Measurements from ENCODE around the gene CDH1. TPM values are rescaled to one million over a fixed set of nuclear protein-coding genes. Genes with fewer than 3 reads are reported as not detected.
"Not testable (repeated sequence)": the region's sequence is repeated elsewhere in the genome, so short reads cannot be mapped to it uniquely, and the experiment has no call there.

CDH1 gene
- total RNA-seq, 2 experiments from 2014 or later: not detected

DNA sequence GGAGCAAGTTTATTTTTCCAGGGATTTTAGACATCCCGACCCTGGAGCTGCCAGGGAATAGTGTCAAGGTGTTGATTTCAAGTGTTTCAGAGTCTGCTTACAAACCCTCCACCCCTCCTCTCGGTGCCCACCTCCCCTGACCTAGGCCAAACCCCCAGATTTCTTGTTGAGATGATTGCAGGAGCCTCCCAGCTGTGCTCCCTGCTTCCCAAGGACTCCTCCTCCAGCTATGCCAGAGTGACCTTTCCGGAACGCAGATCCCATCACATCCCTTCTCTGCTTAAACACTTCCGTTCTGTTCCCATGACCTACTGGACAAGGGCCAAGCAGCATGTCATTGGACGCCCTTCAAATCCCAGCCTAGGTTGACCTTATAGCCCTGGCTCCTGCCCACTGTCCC, 23.7 kb upstream of the CDH1 start:
- ATAC-seq (no peak), DNase-seq (no peak)
- Mint-ChIP-seq H3K9me3 (ENCODE audit: insufficient read depth) (no peaks in the 10 kb centered on the region), H3K4me1 (ENCODE audit: low read depth) (peaks cover 2% of the 10 kb centered on the region), H3K27me3 (ENCODE audit: low read depth) (peaks cover 4% of the 10 kb centered on the region), H3K27ac (no peak overlapping the region), H3K36me3 (ENCODE audit: low read depth) (no peaks in the 10 kb centered on the region), H3K4me3 (no peak overlapping the region)
- CTCF ChIA-PET: no interaction called here
- POLR2A ChIA-PET: interaction anchor here (0.6 kb wide), 1 partner anchor 55 kb away, joined by 3 read pairs; no protein-coding TSS in a partner anchor

DNA sequence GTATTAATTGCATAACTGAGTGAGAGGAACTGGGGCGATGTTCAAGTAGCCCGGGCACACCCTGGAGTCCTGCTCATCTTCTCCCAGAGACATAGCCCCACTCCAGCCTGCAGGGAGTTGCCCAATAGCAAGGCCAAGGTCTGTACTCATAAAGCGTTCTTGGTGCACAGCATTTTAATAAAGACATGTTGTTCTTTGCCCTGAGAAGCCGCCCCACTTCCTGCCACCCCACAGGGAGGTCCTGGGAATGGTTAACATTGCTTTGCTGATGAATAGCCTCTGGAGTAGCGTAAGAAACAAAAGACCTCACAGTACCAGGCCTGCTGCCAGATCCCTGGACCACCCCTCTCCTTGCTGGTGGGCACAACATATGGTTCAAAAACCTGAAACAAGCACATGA, 21.6 kb upstream of the CDH1 start:
- DNase-seq (no peak), ATAC-seq (no peak)
- Mint-ChIP-seq H3K4me1 (ENCODE audit: low read depth) (peaks cover 2% of the 10 kb centered on the region), H3K4me3 (no peak overlapping the region), H3K9me3 (ENCODE audit: insufficient read depth) (no peaks in the 10 kb centered on the region), H3K27ac (no peak overlapping the region), H3K36me3 (ENCODE audit: low read depth) (no peaks in the 10 kb centered on the region), H3K27me3 (ENCODE audit: low read depth) (peaks cover 4% of the 10 kb centered on the region)
- CTCF ChIA-PET: no interaction called here
- POLR2A ChIA-PET: no interaction called here

DNA sequence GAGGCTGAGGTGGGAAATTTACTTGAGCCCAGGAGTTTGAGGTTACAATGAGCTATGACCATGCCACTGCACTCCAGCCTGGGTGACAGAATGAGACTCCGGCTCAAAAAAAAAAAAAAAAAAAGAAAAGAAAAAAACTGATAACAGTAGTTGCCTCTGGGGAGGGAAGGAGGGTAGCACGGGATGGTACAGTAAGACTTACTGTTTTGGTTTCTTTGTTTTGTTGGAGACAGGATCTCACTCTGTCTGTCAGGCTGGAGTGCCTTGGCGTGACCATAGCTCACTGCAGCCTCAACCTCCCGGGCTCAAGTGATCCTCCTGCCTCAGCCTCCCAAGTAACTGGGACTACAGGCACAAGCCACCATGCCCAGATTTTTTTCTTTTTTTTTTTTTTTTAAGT, 20.6 kb upstream of the CDH1 start:
- POLR2A ChIA-PET; H3K9me3 Mint-ChIP-seq (ENCODE audit: insufficient read depth); H3K4me1 Mint-ChIP-seq (ENCODE audit: low read depth); ATAC-seq; H3K36me3 Mint-ChIP-seq (ENCODE audit: low read depth); DNase-seq; H3K27ac Mint-ChIP-seq; H3K4me3 Mint-ChIP-seq; CTCF ChIA-PET; H3K27me3 Mint-ChIP-seq (ENCODE audit: low read depth): not testable (repeated sequence)

DNA sequence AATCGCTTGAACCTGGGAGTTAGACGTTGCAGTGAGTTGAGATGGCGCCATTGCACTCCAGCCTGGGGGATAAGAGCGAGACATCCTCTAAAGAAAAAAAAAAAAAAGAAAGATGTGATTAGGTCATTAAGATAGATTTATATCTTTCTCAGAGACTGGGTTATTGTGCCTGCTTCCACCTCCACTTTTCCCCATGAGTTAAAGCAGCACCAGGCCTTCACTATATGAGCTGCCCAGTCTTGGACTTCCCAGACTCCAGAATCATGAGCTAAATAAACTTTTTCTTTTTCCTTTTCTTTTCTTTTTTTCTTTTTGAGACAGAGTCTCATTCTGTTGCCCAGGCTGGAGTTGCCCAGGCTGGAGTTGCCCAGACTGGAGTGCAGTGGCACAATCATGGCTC, 19.4 kb upstream of the CDH1 start:
- POLR2A ChIA-PET: no interaction called here
- Mint-ChIP-seq H3K27me3 (ENCODE audit: low read depth) (no peaks in the 10 kb centered on the region), H3K27ac (no peak overlapping the region), H3K9me3 (ENCODE audit: insufficient read depth) (no peaks in the 10 kb centered on the region), H3K4me3 (no peak overlapping the region), H3K36me3 (ENCODE audit: low read depth) (no peaks in the 10 kb centered on the region), H3K4me1 (ENCODE audit: low read depth) (no peaks in the 10 kb centered on the region)
- CTCF ChIA-PET: no interaction called here
- no peak for DNase-seq
- no peak for ATAC-seq

DNA sequence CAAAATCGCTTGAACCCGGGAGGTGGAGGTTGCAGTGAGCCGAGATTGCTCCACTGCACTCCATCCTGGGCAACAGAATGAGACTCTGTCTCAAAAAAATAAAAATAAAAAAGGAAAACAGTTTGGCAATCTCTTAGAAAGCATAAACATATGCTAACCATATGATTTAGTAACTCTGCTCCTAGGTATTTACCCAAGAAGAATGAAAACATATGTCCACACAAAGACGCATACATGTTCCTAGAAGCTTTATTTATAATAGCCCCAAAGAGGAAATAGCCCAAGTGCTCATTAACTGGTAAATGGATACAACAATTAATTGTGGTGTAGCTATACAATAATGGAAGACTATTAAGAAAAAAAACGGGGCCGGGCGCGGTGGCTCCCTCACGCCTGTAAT, 18.5 kb upstream of the CDH1 start:
- no peak for DNase-seq
- Mint-ChIP-seq H3K27ac (no peak overlapping the region), H3K27me3 (ENCODE audit: low read depth) (no peaks in the 10 kb centered on the region), H3K9me3 (ENCODE audit: insufficient read depth) (no peaks in the 10 kb centered on the region), H3K4me3 (no peak overlapping the region), H3K4me1 (ENCODE audit: low read depth) (no peaks in the 10 kb centered on the region), H3K36me3 (ENCODE audit: low read depth) (no peaks in the 10 kb centered on the region)
- CTCF ChIA-PET: no interaction called here
- POLR2A ChIA-PET: no interaction called here
- no peak for ATAC-seq

DNA sequence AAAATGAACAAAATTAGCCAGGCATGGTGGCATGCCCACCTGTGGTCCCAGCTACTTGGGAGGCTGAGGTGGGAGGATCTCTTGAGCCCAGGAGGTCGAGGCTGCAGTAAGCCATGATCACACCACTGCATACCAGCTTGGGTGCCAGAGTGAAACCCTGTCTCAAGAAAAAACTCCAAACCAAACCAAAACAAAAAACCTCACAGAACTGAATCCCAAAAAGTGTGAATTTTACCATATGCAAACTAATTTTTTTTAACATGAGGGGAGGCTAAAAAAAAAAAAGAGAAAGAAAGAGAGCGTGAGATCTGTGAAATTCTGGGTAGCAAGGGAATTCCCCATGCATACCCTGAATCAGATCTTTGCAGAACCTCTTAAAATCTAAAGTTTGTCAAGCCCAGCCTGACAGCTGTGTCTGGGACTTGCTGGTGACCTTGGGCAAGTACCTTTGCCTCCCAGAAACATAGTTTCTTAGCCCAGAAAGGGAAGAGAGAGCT, 17.1 kb upstream of the CDH1 start:
- CTCF ChIA-PET: interaction anchor here (1.0 kb wide), 1 partner anchor 191 kb away, joined by 4 read pairs; no protein-coding TSS in a partner anchor
- POLR2A ChIA-PET: no interaction called here
- H3K36me3 Mint-ChIP-seq (ENCODE audit: low read depth): no peaks in the 10 kb centered on the region
- no peak overlapping the region for H3K27ac Mint-ChIP-seq
- H3K4me3 Mint-ChIP-seq: no peak overlapping the region
- ATAC-seq (no peak), DNase-seq (no peak)
- no peaks in the 10 kb centered on the region for H3K4me1 Mint-ChIP-seq (ENCODE audit: low read depth)
- H3K27me3 Mint-ChIP-seq (ENCODE audit: low read depth): no peaks in the 10 kb centered on the region
- H3K9me3 Mint-ChIP-seq (ENCODE audit: insufficient read depth): no peaks in the 10 kb centered on the region

DNA sequence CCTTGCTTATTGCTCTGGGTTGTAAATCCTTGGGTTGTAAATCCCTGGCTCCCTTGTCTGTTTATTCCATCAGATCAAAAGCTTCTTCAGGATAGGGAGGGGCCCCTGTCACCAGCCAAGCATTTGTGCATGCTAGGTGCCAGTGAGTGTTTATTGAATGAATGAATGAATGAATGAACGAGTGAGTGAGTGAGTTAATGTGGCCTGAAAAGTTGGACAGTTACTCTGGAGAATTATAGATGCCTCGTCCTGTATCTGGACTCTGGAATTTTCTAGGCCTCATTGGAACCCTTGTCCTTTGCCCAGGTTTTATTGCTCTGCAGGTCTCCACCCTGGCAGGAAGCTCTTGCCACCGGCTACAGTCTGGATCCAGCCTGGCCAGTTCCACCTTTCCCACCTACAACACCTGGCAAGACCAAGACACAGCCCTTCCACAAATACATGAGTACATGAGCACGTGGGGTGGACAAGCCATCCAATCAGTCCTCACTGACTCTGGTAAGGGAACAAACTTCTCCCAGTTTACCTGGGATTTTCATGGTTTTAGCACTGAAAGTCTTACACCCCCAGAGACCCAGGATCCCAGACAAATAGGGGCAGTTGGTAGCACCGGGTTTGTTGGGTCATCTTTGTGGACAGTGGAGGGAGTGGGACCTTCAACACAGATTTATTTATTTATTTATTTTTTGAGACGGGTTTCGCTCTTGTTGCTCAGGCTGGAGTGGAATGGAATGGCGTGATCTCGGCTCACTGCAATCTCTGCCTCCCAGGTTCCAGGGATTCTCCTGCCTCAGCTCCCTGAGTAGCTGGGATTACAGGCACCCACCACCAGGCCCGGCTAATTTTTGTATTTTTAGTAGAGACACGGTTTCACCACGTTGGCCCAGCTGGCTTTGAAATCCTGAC, 14.7 kb upstream of the CDH1 start:
- CTCF ChIA-PET: no interaction called here
- Mint-ChIP-seq H3K27me3 (ENCODE audit: low read depth) (no peaks in the 10 kb centered on the region), H3K27ac (no peak overlapping the region), H3K36me3 (ENCODE audit: low read depth) (no peaks in the 10 kb centered on the region), H3K4me1 (ENCODE audit: low read depth) (no peaks in the 10 kb centered on the region), H3K4me3 (no peak overlapping the region), H3K9me3 (ENCODE audit: insufficient read depth) (no peaks in the 10 kb centered on the region)
- DNase-seq (no peak), ATAC-seq (no peak)
- POLR2A ChIA-PET: no interaction called here

DNA sequence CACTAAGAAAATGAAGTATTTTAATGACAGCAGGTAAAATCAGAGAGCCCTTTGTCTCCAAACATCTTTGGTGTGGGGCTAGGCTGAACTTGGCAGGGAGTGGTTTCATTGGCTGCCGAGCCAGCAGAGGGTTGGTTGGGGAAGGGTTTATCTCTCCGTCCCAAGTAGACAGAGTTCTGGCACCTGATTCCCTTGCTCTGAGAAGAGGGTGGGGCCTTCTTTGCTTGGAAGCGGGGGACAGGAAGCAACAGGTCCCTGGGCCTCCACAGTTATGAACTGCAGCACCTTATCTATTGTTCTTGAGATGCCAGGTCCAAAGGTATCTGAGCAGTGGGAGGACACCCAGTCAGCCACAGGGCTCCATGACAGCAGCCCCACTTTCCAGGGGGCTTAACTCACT, 12.3 kb upstream of the CDH1 start:
- CTCF ChIA-PET: no interaction called here
- POLR2A ChIA-PET: no interaction called here
- H3K9me3 Mint-ChIP-seq (ENCODE audit: insufficient read depth): no peaks in the 10 kb centered on the region
- H3K36me3 Mint-ChIP-seq (ENCODE audit: low read depth): no peaks in the 10 kb centered on the region
- no peaks in the 10 kb centered on the region for H3K27me3 Mint-ChIP-seq (ENCODE audit: low read depth)
- no peaks in the 10 kb centered on the region for H3K4me1 Mint-ChIP-seq (ENCODE audit: low read depth)
- DNase-seq (no peak), ATAC-seq (no peak)
- no peak overlapping the region for H3K27ac Mint-ChIP-seq
- no peak overlapping the region for H3K4me3 Mint-ChIP-seq

DNA sequence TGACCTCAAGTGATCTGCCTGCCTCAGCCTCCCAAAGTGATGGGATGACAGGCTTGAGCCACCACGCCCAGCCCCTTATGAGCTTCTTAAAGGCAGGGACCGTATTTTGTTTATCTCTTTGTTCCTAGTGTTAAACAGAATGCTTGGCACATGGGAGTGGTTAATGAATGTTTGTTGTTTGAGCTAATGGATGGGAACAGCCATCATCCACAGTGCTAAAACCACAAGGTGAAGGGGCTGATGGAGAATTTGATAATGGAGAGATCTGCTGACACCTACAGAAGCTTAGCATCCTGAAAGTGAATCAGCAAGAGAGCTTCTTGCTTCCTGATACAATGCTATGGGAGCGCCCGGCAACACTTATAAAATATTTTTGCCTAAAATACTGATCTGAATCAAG, 8.6 kb upstream of the CDH1 start:
- peaks cover 2% of the 10 kb centered on the region for H3K27me3 Mint-ChIP-seq (ENCODE audit: low read depth)
- POLR2A ChIA-PET: no interaction called here
- no peak overlapping the region for H3K27ac Mint-ChIP-seq
- no peaks in the 10 kb centered on the region for H3K36me3 Mint-ChIP-seq (ENCODE audit: low read depth)
- H3K4me1 Mint-ChIP-seq (ENCODE audit: low read depth): no peaks in the 10 kb centered on the region
- CTCF ChIA-PET: no interaction called here
- no peak overlapping the region for H3K4me3 Mint-ChIP-seq
- no peaks in the 10 kb centered on the region for H3K9me3 Mint-ChIP-seq (ENCODE audit: insufficient read depth)
- DNase-seq (no peak), ATAC-seq (no peak)

DNA sequence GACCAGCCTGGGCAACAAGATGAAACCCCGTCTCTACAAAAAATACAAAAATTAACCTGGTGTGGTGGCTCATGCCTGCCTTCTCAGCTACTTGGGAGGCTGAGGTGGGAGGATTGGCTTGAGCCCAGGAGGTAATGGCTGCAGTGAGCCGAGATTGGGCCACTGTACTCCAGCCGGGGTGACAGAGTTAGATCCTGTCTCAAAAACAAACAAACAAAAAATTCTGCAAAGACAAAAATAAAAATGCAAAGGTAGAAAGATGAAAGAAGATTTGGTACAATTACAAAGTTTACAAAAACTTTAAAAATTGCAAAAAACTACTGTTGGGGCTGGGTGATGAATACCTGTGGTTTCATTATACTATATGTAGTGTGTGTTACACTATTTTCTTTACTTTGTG, 5.5 kb upstream of the CDH1 start:
- no peak overlapping the region for H3K27ac Mint-ChIP-seq
- no peak overlapping the region for H3K4me3 Mint-ChIP-seq
- no peaks in the 10 kb centered on the region for H3K36me3 Mint-ChIP-seq (ENCODE audit: low read depth)
- peaks cover under 1% of the 10 kb centered on the region for H3K4me1 Mint-ChIP-seq (ENCODE audit: low read depth)
- no peaks in the 10 kb centered on the region for H3K9me3 Mint-ChIP-seq (ENCODE audit: insufficient read depth)
- no peak for DNase-seq
- POLR2A ChIA-PET: no interaction called here
- ATAC-seq: no peak
- CTCF ChIA-PET: no interaction called here
- peaks cover 15% of the 10 kb centered on the region for H3K27me3 Mint-ChIP-seq (ENCODE audit: low read depth)

DNA sequence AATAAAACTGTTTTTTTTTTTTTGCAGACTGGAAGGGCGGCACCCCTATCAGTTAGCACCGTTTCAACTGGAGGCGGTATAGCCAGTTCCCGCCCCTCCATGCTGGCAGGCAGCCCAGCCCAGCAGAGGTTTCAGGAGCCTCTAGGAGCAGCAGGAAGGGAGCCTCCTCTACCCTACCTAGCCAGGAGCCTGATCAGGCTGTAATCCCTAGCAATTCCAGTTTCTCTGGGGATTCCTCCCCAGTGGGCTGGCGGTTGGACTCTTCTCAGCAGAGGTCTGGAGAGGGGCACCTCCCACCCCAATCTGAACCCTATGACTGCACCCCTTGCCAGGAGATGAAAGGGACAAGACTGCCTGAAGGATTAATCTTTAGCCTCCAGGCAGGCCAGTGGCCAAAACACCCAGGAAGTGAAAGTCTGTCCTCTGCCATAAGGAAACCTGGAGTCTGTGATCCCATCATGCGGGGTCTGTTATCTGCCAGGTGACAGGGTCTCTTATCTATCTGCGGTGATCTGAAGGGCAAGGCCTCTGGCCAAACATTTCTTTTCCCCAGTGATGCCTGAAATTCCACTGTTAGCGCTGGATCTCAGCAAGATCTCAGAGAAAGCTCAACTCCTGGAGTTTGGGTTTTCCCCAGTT, 4.9 kb upstream of the CDH1 start:
- ATAC-seq: no peak
- ChIA-PET CTCF (no interaction called here), POLR2A (no interaction called here)

DNA sequence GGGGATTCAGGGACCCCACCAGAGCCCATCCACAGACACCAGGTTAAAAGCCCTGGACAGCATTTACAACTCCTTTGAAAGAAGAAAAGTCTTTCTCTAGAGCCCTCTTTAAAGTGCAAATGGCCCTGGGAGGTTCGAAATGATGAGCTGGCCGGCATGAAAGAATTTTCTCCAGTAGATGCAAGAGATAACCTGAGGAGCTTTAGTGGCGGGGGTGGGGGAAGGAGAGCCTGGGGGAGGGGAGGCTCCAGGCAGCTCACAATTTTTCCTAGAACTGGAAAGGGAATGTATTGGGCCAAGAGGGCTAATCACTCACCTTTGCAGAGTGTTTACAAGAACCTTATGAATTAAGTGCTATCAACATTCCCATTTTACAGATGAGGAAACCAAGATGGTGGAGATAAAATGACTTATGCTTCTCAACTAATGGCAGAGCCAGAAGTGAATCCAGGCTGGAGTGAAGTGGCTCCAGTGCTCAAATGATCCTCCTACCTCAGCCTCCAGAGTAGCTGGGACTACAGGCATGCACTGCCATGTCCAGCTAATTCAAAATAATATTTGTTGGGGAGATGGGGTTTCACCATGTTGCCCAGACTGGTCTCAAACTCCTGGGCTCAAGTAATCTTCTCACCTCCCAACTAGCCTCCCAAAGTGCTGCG, 4.2 kb upstream of the CDH1 start:
- peaks cover 22% of the 10 kb centered on the region for H3K27me3 Mint-ChIP-seq (ENCODE audit: low read depth)
- H3K4me1 Mint-ChIP-seq (ENCODE audit: low read depth): peaks cover 5% of the 10 kb centered on the region
- ATAC-seq: no peak
- H3K4me3 Mint-ChIP-seq: no peak overlapping the region
- peaks cover 2% of the 10 kb centered on the region for H3K36me3 Mint-ChIP-seq (ENCODE audit: low read depth)
- CTCF ChIA-PET: no interaction called here
- DNase-seq: no peak
- no peak overlapping the region for H3K27ac Mint-ChIP-seq
- POLR2A ChIA-PET: no interaction called here
- no peaks in the 10 kb centered on the region for H3K9me3 Mint-ChIP-seq (ENCODE audit: insufficient read depth)

More for the DNA sequence above, 4.9 kb upstream of the CDH1 start:
- DNase-seq: no peak
- peaks cover 2% of the 10 kb centered on the region for H3K36me3 Mint-ChIP-seq (ENCODE audit: low read depth)
- H3K9me3 Mint-ChIP-seq (ENCODE audit: insufficient read depth): no peaks in the 10 kb centered on the region
- no peak overlapping the region for H3K4me3 Mint-ChIP-seq
- no peak overlapping the region for H3K27ac Mint-ChIP-seq
- H3K4me1 Mint-ChIP-seq (ENCODE audit: low read depth): peaks cover 3% of the 10 kb centered on the region
- peaks cover 19% of the 10 kb centered on the region for H3K27me3 Mint-ChIP-seq (ENCODE audit: low read depth)
